ENCODE measurements around the gene DOHH.
"Not testable (repeated sequence)": the region's sequence is repeated elsewhere in the genome, so short reads cannot be mapped to it uniquely, and the experiment has no call there.

The DOHH gene

DNA sequence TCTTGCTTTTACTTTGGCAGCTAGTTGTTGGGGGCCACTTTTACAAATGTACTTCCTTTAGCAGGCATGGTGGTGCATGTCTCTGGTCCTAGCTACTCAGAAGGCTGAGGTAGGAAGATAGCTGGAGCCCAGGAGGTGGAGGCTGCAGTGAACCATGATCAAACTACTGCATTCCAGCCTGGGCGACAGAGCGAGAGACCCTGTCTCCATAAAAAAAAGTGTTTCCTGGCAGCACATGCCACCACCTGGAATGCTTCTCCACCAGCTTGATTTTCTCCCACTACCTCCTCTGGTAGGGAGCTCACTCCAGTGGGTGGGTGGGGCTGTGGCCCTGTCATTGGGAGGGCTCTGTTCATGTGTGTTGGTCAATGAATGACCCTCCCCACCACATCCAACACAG, 18.2 kb upstream of the DOHH start:
- no peak for DNase-seq

DNA sequence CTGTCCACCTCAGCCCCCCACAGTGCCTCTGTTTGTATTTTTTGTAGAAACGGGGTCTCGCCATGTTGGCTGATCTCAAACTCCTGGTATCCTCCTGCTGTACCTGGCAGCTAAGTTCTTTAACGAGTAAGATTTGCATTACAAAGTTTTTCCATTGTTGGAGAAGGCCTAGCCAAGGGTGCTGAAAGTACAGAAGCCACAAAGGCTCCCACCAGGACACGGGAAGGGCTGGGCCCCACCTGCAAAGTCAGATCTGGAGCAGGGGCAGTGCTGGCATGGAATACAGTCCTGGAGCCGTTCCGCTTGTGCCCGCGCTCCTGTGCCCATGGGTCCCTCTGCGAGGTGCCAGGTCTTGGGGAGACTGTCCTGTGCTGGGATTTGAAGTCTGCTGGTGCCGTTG, 17.8 kb upstream of the DOHH start:
- DNase-seq: no peak

GRCh38 chr19:3517638-3518037, 17.2 kb upstream of the DOHH start:
- DNase-seq: no peak

- no peak for DNase-seq
These were observed 16.3 kb upstream of the DOHH start for GRCh38 chr19:3516675-3517207.

GRCh38 chr19:3515891-3516422, 15.5 kb upstream of the DOHH start:
- DNase-seq: no peak

- DNase-seq: no peak
These were observed 14.5 kb upstream of the DOHH start for GRCh38 chr19:3514930-3515329.

DNA sequence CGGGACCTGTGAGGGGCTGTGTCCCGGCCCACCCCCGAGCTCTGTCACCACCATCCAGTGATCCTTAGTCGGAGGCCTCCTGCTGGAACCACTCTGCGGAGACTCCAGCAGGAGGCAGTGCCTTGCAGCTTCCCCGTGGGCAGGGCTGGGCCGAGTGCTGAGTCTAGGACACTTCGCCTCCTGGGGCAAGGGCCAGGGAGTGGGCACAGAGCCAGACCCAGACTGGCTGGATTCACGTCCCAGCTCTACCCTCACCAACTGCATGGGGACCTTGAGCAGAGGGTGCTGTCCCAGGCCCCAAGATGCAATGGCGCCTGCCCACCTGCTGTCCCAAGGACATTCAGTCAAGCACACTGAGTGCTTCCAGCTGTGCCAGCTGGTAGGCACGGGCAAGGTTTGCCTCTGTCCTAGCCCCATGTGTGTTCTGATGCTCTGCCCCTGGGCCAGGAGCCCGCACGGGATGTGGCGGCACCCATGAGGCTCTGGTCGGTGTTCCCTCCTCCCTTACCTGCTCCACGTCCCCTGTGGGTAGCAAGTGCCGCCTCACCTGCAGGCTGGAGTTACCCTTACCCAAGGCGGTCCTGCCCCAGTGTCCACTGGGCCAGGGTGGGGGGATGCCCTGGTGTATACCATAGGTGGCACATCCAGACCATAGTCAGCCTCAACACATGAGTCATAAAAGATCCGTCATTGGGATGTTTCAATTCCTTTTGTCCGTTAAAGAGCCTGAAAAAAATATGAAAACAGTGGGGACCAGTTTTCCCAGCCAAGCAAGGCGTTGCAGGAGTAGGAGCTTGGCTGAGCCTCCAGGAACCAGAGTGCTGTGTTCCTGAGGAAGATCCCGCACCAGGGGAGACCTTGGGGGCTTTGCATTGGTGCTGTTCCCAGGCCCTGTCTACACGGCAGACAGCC, 13.0 kb upstream of the DOHH start:
- no peak for DNase-seq

DNA sequence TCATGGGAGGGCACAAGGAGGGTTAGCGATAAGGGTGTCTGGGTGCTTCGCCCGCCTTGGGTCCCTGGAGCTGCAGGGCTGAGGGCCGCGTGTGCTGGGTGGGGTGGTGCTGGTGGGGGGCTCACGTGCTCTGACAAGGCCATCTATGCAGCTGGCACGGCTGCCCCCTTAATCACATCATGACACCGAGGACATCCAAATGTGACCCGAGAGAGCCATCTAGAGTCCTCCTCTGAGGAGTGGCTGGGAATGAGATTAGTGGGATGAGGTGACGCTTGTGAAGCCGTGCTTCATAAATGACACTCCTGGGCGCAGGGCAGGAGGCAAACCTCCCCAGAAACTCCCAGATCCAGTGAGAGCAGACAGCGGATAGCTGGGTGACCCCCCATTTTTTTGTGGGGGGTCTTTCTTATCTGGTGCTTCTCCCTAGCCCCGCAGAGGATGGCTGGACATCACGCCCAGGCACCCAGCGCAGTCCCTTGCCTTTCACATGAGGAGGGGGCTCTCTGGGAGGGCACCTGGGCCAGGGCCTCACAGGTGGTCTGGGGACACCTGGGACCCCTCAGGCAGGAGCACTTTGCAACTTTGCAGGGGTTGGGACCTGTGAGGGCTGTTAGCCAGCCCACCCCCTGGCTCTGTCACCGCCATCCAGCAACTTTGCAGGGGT, 12.2 kb upstream of the DOHH start:
- DNase-seq: no peak

- no peak for DNase-seq
These were observed 11.2 kb upstream of the DOHH start for GRCh38 chr19:3511506-3512251.

- DNase-seq: no peak
These were observed 10.3 kb upstream of the DOHH start for GRCh38 chr19:3510727-3511126.

GRCh38 chr19:3509566-3509989, 9.1 kb upstream of the DOHH start:
- no peak for DNase-seq

- DNase-seq: no peak
These were observed 8.5 kb upstream of the DOHH start for GRCh38 chr19:3508771-3509535.

DNA sequence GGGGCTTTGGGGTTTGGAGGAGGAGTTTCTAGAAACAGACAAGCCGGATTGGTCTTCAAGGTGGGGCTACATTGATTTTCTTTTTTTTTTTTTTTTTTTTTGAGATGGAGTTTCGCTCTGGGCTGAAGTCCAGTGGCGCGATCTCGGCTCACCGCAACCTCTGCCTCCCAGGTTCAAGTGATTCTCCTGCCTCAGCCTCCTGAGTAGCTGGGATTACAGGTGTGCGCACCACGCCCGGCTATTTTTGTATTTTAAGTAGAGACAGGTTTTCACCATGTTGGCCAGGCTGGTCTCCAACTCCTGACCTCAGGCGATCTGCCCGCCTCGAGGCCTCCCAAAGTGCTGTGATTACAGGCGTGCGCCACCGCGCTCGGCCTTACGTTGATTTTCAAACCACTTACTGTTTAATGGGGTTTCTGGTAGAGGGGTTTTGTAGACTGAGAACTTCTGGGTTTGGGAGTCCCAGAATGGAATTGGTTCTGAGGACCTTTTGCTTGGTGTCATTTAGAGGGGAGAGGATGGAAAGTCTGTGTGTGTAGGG, 7.7 kb upstream of the DOHH start:
- DNase-seq: not testable (repeated sequence)

DNA sequence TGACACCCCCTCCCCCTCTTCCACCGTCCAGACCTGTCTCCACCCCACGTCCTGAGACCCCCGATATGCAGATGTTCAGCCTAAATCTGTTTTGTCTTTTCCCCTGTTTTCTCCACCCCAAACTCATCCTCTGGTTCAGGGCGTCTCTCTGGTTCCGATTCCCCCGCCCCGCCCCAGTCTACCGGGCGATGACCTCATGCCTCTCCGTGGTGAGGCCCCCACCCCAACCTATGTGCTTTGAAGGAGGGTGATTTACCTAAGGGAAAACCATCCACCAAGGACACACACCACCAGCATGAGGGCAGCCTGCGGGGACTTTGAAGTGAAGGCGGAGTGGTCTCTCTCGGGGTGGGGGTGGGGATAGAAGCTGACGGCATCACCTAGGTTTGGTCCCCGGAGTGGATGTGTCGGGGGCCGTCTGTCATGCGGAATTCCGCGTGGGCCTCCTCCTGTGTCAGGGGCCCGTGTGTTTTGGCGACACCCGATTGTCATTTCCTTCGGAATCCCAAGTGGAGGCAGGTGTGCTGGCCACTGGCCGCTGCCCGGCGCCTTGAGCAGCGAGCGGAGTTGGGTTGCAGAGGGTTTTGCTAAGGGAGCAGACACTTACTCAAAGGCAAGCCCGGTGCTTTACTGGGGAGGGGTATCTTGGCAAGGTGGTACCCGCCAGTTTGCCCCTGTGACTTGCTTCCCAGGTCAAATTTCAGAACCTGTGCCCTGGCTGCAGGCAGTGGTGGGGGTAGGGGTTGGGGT, 7.1 kb upstream of the DOHH start:
- no peak for DNase-seq

- no peak for DNase-seq
These were observed 6.2 kb upstream of the DOHH start for GRCh38 chr19:3506384-3507340.

- peak; percentile 90 for DNase-seq
These were observed 5.3 kb upstream of the DOHH start, which contains the start of gene FZR1 for GRCh38 chr19:3505598-3506383. FZR1 (plus strand) TSS chr19:3506311; CDS start chr19:3522990, 16,679 bp downstream.

GRCh38 chr19:3504735-3505134, 4.3 kb upstream of the DOHH start:
- DNase-seq: no peak

DNA sequence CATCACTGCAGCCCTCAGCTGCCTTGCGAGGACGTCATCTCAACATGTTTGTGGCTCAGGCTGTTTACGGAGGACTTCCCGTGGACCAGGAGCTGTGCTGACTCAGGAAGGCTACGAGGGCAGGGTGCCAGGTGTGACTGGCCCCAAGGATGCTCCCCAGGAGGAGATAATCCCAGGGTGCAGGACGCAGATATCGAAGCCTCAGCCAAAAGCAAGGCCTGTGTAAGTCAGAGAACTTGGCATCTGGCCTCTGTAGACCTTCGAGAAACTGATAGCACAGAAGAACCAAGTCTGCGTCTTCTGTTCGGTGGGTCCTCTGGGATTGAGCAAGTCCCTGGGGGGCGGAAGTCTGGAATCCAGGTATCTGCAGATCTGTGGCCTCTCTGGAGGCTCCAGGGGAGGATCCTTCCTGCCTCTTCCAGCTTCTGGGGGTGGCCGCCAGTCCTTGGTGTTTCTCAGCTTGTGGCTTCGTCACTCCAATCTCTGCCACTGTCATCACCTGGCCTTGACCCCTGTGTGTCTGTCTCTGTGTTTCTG, 2.6 kb upstream of the DOHH start:
- DNase-seq: no peak

- no peak for DNase-seq
These were observed 1.3 kb upstream of the DOHH start for GRCh38 chr19:3501780-3502179.

All from NCI-H524 treated with DMSO at 0.1 percent for 48 hours (cell line).